Measurements from ENCODE around the gene KRT82.
"Not testable (repeated sequence)": the region's sequence is repeated elsewhere in the genome, so short reads cannot be mapped to it uniquely, and the experiment has no call there.

The KRT82 gene

GRCh38 chr12:52405922-52406385 is at the start of gene KRT82:
KRT82 (minus strand) TSS chr12:52406335; CDS start chr12:52406277, 58 bp downstream.
- no peak within 1 kb of the TSS for H3K4me3 ChIP-seq
- no peaks in the 10 kb centered on the region for H3K27me3 ChIP-seq
- no peaks in the 10 kb centered on the region for H3K4me1 ChIP-seq
- no peaks in the 10 kb centered on the region for H3K9me3 ChIP-seq
- no peak for TF ChIP-seq Cebpa-rat (IDR thresholded peaks at IDR 0.05)
- H3K4me2 ChIP-seq: no peak within 1 kb of the TSS
- no peak within 1 kb of the TSS for H3K9ac ChIP-seq
- H4K20me1 ChIP-seq: no peaks in the 10 kb centered on the region
- H3K27ac ChIP-seq: no peak within 1 kb of the TSS
- no peaks in the 10 kb centered on the region for H3K36me3 ChIP-seq

- no peak for TF ChIP-seq Cebpa-rat (IDR thresholded peaks at IDR 0.05)
These were observed 49.7 kb upstream of the KRT82 start for GRCh38 chr12:52455821-52456220.

GRCh38 chr12:52454411-52455201 is 48.5 kb upstream of the KRT82 start:
- Histone ChIP-seq H3K9ac (no peak overlapping the region), H3K4me3 (no peak overlapping the region), H3K27me3 (no peaks in the 10 kb centered on the region), H3K4me1 (no peaks in the 10 kb centered on the region), H4K20me1 (no peaks in the 10 kb centered on the region), H3K4me2 (no peak overlapping the region), H3K9me3 (no peaks in the 10 kb centered on the region), H3K36me3 (no peaks in the 10 kb centered on the region), H3K27ac (no peak overlapping the region)
- TF ChIP-seq Cebpa-rat (IDR thresholded peaks at IDR 0.05): no peak

More at GRCh38 chr12:52455821-52456220, 49.7 kb upstream of the KRT82 start:
- H3K9me3 ChIP-seq: no peaks in the 10 kb centered on the region
- H3K4me2 ChIP-seq: no peak overlapping the region
- H3K4me1 ChIP-seq: no peaks in the 10 kb centered on the region
- H4K20me1 ChIP-seq: no peaks in the 10 kb centered on the region
- no peaks in the 10 kb centered on the region for H3K27me3 ChIP-seq
- H3K9ac ChIP-seq: no peak overlapping the region
- H3K27ac ChIP-seq: no peak overlapping the region
- H3K36me3 ChIP-seq: no peaks in the 10 kb centered on the region
- H3K4me3 ChIP-seq: no peak overlapping the region

GRCh38 chr12:52452101-52452500 is 46.0 kb upstream of the KRT82 start, which contains the start of gene KRT6B:
KRT6B (minus strand) TSS chr12:52452146; CDS start chr12:52452078, 68 bp downstream.
- Histone ChIP-seq H3K27ac (no peak within 1 kb of the TSS), H3K4me2 (no peak within 1 kb of the TSS), H3K9me3 (no peaks in the 10 kb centered on the region), H3K9ac (no peak within 1 kb of the TSS), H3K36me3 (no peaks in the 10 kb centered on the region), H3K27me3 (no peaks in the 10 kb centered on the region), H3K4me1 (no peaks in the 10 kb centered on the region), H4K20me1 (no peaks in the 10 kb centered on the region), H3K4me3 (no peak within 1 kb of the TSS)
- no peak for TF ChIP-seq Cebpa-rat (IDR thresholded peaks at IDR 0.05)

- Histone ChIP-seq H3K9me3 (no peaks in the 10 kb centered on the region), H3K36me3 (no peaks in the 10 kb centered on the region), H3K4me1 (no peaks in the 10 kb centered on the region), H3K4me2 (no peak overlapping the region), H3K27me3 (no peaks in the 10 kb centered on the region), H3K27ac (no peak overlapping the region), H4K20me1 (no peaks in the 10 kb centered on the region), H3K4me3 (no peak overlapping the region), H3K9ac (no peak overlapping the region)
- no peak for TF ChIP-seq Cebpa-rat (IDR thresholded peaks at IDR 0.05)
These were observed 42.1 kb upstream of the KRT82 start for GRCh38 chr12:52448228-52448627.

GRCh38 chr12:52447196-52447595 is 41.1 kb upstream of the KRT82 start:
- H3K9ac ChIP-seq, H3K27ac ChIP-seq, H3K9me3 ChIP-seq, H4K20me1 ChIP-seq, H3K4me1 ChIP-seq, H3K27me3 ChIP-seq, H3K4me2 ChIP-seq, H3K36me3 ChIP-seq, H3K4me3 ChIP-seq: not testable (repeated sequence)

GRCh38 chr12:52446367-52447045 is 40.4 kb upstream of the KRT82 start:
- no peak overlapping the region for H3K4me3 ChIP-seq
- H3K9ac ChIP-seq: no peak overlapping the region
- H3K4me1 ChIP-seq: no peaks in the 10 kb centered on the region
- H3K9me3 ChIP-seq: no peaks in the 10 kb centered on the region
- H3K27ac ChIP-seq: no peak overlapping the region
- H3K36me3 ChIP-seq: no peaks in the 10 kb centered on the region
- H4K20me1 ChIP-seq: no peaks in the 10 kb centered on the region
- no peaks in the 10 kb centered on the region for H3K27me3 ChIP-seq
- TF ChIP-seq Cebpa-rat (IDR thresholded peaks at IDR 0.05): no peak
- no peak overlapping the region for H3K4me2 ChIP-seq

- Histone ChIP-seq H3K27ac (no peak overlapping the region), H3K27me3 (no peaks in the 10 kb centered on the region), H3K36me3 (no peaks in the 10 kb centered on the region), H4K20me1 (no peaks in the 10 kb centered on the region), H3K9me3 (no peaks in the 10 kb centered on the region), H3K4me1 (no peaks in the 10 kb centered on the region), H3K4me2 (no peak overlapping the region), H3K9ac (no peak overlapping the region), H3K4me3 (no peak overlapping the region)
- no peak for TF ChIP-seq Cebpa-rat (IDR thresholded peaks at IDR 0.05)
These were observed 39.7 kb upstream of the KRT82 start for GRCh38 chr12:52445876-52446275.

- Histone ChIP-seq H3K9ac (no peak overlapping the region), H3K4me3 (no peak overlapping the region), H4K20me1 (no peaks in the 10 kb centered on the region), H3K27me3 (no peaks in the 10 kb centered on the region), H3K36me3 (no peaks in the 10 kb centered on the region), H3K9me3 (no peaks in the 10 kb centered on the region), H3K4me2 (no peak overlapping the region), H3K4me1 (no peaks in the 10 kb centered on the region), H3K27ac (no peak overlapping the region)
- no peak for TF ChIP-seq Cebpa-rat (IDR thresholded peaks at IDR 0.05)
These were observed 38.8 kb upstream of the KRT82 start for GRCh38 chr12:52444647-52445595.

All from BLaER1 (cell line).